B cell (primary cell): ENCODE results near the gene SARM1.

Experiments
- EZH2 ChIP-seq: IDR thresholded peaks from 2 replicates; pipeline ENCODE4 v1.6.1; 2012; ENCODE audit warnings: borderline replicate concordance, low read depth, mild to moderate bottlenecking, moderate library complexity, low read length; ENCODE audit not compliant: insufficient read depth, poor library complexity, severe bottlenecking
- TF ChIP-seq, protein P1 (sequence below): fragments of 200-600 bp; IDR thresholded peaks from one replicate; pipeline ENCODE4 v1.8.0; 2022; ENCODE audit warnings: antibody characterized with exemption, mild to moderate bottlenecking

DNA sequence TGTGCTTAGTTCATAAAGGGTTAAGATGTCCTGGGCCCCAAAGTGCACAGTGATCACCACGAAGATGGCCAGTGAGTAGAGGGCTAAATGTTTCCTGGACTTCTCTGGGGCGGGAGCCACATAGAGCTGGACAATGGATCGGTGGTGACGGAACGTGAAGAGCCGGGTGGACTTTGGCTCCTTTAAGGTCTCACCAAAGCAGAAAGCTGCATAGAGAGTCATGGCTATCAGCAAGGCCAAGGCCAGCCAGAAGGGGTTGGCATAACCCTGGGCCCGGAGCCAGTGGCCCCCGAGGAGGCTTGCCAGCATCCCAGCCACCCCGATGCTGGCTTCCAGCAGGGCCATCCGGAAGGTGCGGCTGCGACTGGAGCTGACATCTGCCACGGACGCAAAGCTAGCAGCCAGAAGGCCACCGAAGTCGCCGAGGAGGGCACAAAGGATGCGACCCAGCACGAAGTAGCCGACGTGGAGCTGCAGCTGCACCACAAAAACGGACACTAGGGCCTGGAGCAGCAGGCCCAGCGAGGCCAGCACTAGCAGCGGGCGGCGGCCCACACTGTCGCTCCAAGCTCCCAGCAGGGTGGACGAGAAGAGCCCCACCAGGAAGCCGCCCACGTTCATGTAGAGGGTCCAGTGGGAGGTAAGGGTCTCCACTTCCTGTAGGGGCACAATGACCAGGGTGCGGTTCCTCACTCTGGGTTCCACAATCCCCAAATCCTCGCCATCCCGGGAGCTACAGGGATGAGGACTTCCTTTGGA lies 33.5 kb downstream of the SARM1 start:
- TF ChIP-seq, protein P1, sequence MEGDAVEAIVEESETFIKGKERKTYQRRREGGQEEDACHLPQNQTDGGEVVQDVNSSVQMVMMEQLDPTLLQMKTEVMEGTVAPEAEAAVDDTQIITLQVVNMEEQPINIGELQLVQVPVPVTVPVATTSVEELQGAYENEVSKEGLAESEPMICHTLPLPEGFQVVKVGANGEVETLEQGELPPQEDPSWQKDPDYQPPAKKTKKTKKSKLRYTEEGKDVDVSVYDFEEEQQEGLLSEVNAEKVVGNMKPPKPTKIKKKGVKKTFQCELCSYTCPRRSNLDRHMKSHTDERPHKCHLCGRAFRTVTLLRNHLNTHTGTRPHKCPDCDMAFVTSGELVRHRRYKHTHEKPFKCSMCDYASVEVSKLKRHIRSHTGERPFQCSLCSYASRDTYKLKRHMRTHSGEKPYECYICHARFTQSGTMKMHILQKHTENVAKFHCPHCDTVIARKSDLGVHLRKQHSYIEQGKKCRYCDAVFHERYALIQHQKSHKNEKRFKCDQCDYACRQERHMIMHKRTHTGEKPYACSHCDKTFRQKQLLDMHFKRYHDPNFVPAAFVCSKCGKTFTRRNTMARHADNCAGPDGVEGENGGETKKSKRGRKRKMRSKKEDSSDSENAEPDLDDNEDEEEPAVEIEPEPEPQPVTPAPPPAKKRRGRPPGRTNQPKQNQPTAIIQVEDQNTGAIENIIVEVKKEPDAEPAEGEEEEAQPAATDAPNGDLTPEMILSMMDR: no peak
- TF ChIP-seq EZH2: no peak
